Activated CD4-positive, alpha-beta T cell treated with anti-CD3 and anti-CD28 coated beads for 24 hours (primary cell): ENCODE results near the gene TMEM80.
"Not testable (repeated sequence)": the region's sequence is repeated elsewhere in the genome, so short reads cannot be mapped to it uniquely, and the experiment has no call there.

Source experiments
- DNase-seq, 2 donors: peaks; one replicate each; pipeline ENCODE4 v3.0.0-alpha.2; 2020; ENCODE audit warnings: low read depth in 2 of 2

The TMEM80 gene

GRCh38 chr11:679271-680207 lies 16.1 kb upstream of the TMEM80 start:
- no peak for DNase-seq

- DNase-seq, result no peak
Observed at GRCh38 chr11:680476-680875, 15.1 kb upstream of the TMEM80 start.

DNA sequence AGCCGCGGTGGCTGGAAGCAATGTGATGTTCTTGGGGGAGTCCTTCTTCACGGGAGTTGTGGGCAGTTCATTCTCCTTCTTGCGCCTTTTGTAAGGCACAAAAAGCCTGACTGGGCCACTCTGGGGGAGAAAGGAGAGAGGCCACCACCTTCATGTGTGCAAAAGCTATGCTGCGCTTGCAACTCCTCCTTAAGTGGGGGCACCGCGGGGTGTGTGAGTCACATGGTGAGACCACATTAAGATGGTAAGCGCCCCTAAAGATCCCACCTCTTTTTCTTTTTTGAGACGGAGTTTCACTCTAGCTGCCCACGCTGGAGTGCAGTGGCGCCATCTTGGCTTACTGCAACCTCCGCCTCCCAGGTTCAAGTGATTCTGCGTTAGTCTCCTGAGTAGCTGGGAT lies 14.6 kb upstream of the TMEM80 start:
- DNase-seq, result no peak

DNA sequence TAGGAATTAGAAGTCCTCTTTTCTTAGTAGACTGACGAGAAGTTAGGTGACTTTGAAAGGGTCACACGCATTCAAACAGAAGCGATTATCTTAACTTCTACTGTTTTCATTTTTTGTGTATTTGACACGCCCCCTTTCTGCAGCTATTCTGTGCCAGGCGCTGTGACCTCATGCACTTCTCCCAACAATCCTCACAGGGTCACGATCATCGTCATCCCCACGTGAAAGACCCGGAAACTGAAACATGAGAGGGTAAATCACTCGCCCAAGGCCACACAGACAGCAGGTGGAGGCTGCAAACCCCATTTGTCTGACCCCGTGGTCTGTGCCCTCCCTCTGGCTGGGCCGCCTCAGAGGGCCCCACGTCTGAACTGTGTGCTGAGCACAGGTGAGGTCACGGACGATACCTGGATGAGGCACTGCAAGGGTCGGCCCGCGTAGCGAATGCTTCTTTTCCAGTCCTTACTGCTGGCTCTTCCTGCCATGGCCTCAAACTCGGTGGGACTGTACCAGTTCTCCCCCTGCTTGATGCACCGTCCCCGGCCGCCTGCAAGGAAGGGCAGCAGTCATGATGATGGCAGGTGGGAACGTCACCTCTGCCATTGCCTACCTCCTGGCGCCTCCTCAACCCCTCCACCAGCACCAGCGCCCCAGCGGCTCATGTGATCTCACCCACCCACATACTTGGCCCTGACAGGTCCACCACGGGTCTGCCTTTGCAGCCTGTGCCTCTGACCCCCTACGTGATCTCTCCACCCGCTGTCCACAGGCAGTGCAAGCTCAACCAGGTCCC lies 9.0 kb upstream of the TMEM80 start:
- no peak for DNase-seq

GRCh38 chr11:687751-688150 lies 7.9 kb upstream of the TMEM80 start:
- DNase-seq, result no peak

DNA sequence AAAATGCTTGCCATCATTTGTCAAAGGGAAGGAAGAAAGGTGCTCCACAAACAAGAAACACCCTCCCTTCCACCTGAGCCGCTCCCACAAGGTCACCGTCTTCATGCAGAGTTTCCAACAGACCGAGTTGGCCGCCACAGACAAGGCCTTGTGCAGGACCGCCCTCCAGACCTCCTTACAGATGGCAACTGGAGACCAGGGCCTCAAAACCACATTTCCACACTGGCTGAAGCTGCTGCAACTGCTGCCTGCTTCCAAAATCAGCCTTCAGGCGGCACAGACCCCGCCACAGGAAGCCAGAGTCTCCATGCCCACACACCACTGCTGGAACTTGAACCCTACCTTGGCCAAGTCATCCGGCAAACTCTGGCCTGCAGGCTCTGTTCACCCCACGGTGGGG lies 6.9 kb upstream of the TMEM80 start:
- no peak for DNase-seq

- no peak for DNase-seq
Observed at GRCh38 chr11:689625-690024, 6.0 kb upstream of the TMEM80 start.

GRCh38 chr11:690244-690643 lies 5.4 kb upstream of the TMEM80 start:
- DNase-seq, result not testable (repeated sequence)

GRCh38 chr11:690738-691633 lies 4.6 kb upstream of the TMEM80 start:
- no peak for DNase-seq

DNA sequence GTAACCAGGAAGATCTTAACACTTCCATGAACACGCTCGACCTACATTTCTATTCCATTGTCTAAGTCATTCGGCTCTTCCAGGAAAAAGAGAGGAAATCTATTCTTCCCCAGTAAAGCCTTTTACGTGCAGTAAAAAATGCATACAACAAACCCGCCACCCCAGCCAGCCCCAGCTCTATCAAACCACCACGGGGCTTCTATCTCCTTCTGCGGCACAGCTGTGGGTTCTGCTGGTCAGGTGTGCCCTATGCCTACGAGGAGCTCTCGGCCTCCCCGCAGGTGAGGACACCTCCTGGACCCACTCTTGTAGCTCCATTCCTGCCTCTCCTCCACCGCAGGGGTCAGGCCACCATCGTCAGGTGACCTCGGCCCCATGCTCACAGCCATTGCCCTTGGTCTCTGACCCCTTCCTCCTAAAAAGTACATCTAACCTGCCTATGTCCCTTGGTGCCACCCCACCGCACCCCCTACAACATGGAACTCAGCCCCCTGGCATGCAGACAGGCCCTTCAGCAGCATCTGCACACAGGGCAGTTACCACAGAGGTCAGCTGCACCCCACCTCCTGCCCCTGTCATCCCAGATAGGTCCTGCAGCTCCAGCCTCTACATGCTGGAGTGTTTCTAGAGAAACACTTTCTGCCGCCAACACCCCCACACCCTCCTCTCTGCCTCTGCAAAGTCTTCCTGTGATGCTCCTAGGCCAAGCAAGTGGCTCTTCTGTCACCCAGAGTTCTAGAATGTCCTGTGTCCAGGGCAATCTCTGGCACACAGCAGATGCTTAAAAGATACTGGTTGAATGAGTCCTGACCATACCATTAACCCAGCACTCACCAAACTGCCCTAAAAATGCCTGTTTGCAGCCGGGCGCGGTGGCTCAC lies 3.7 kb upstream of the TMEM80 start:
- no peak for DNase-seq

DNA sequence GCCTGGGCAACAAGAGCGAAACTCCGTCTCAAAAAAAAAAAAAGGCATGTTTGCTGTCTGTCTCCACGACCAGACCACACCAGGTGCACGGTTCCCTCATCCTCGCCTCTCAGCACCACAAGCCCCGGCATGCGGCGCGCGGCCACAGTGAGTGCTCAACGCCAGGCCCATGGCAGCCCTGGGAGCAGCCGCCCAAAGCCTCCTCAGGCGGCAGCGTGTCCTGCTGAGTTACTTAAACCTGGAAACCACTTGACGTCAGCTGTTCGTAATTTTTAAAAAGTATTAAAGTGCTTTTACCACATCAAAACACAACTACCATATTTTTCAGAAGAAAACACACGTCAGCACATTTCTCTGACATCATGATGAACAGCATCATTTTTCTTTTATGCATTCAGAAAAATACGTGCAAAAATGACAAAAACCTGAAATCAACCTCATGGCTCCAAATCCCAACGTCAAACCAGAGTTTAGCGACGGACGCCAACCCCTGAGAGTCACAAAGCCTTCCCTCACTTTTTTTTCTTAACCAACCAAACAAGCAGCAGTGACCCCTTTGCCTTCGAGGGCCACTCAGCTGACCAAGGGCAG lies 2.7 kb upstream of the TMEM80 start:
- no peak for DNase-seq

- DNase-seq, result no peak
Observed at GRCh38 chr11:693415-693831, 2.2 kb upstream of the TMEM80 start.

DNA sequence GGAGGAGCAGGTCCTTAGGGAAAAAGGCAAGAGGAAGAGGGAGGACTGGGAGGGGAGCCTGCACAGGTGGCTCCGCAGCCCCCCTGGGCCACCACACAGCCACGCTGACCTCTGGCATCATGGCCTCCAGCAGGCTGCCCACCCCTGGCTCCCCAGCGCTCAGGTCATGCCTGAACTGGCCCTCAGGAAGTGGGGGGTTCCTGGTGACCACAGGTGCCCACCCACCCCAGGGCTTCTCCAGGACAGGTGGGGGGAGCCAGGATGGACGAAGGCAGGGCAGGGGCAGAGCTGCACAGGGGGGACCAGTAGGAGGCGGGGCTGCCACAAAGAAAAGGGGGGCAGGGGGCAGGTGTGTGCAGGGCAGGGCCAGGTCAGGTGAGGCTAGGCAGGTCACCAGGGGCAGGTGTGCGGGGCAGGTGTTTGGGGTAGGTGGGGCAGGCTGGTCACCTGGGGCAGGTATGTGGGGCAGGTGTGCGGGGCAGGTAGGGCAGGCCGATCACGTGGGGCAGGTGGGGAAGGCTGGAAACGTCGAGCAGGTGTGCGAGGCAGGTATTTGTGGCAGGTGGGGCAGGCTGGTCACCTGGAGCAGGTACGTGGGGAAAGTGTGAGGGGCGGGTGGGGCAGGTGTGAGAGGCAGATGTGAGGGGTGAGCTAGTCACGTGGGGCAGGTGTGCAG lies 1.6 kb upstream of the TMEM80 start:
- DNase-seq, result no peak

GRCh38 chr11:694563-695287 lies 891 bp upstream of the TMEM80 start, which contains the start of gene DEAF1:
TSS of gene DEAF1 (minus strand) at chr11:695222. CDS start at chr11:695047, 175 bp downstream.
- DNase-seq, result peak; percentile 99

DNA sequence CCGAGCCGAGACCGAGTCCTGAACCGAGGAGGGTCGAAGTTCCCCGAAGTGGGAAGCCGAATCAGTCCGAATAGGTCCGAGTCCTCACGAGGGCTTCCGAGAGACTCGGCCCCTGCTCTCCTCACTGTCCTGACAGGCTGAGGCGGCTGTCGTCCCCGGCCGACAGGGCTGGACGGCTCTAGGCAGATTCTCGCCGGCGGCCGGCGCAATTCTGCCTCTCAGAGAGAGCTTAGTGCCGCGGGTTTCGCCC lies 403 bp upstream of the TMEM80 start:
- DNase-seq, result no peak

GRCh38 chr11:696955-697491 lies 1.4 kb downstream of the TMEM80 start:
- DNase-seq, result no peak

GRCh38 chr11:697811-698311 lies 2.2 kb downstream of the TMEM80 start:
- no peak for DNase-seq

DNA sequence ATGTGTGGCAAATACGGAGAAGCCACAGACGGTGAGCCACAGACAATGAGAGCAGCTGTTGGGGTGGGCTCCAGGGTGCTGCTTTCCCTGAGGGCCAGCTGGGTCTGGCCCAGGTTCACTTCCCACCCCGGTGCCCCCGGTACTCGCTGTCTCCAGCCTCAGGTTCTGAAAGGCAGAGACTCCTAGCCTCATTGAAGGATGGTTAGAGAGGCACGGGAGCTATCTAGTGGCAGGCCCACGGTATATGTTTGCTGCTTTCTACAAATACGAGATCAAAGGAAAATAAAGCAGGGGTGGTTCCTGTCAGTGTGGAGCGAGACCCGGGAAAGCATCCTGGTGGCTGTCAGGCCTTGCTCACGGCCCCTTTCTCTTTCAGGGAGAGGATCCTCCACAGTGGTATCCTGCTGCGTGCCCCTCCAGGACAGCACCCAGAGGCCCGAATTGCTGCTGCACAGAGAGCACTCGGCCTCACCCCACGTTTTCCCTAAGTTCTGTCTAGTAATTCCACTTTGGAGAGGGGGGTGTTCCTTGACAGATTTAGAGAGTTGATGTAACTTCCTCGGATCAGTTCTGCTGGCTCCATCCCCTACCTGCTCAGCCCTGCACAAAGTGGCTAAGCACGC lies 3.0 kb downstream of the TMEM80 start:
- DNase-seq, result no peak
